DMS53 treated with DMSO at 0.1 percent for 48 hours (cell line): ENCODE data around the gene SEMA4G.
"Not testable (repeated sequence)": the region's sequence is repeated elsewhere in the genome, so short reads cannot be mapped to it uniquely, and the experiment has no call there.

Experiments used
- DNase-seq: peaks from one replicate; lab custom pipeline; 2025; ENCODE audit not compliant: unreplicated experiment; lab: John Stamatoyannopoulos, UW

Gene SEMA4G

GRCh38 chr10:100970914-100971811 is 1.9 kb downstream of the SEMA4G start:
- DNase-seq = peak; percentile 53

GRCh38 chr10:100972115-100972903 is 3.0 kb downstream of the SEMA4G start:
- no peak for DNase-seq

- DNase-seq = no peak
These were observed 3.7 kb downstream of the SEMA4G start for GRCh38 chr10:100972904-100973535.

GRCh38 chr10:100975397-100975796 is 6.1 kb downstream of the SEMA4G start:
- DNase-seq = not testable (repeated sequence)

- no peak for DNase-seq
These were observed 7.6 kb downstream of the SEMA4G start for GRCh38 chr10:100976906-100977305.

- no peak for DNase-seq
These were observed 8.1 kb downstream of the SEMA4G start for GRCh38 chr10:100977436-100977835.

- DNase-seq = no peak
These were observed 9.0 kb downstream of the SEMA4G start for GRCh38 chr10:100978121-100978900.

GRCh38 chr10:100978901-100979195 is 9.5 kb downstream of the SEMA4G start:
- DNase-seq = no peak

- no peak for DNase-seq
These were observed 10.5 kb downstream of the SEMA4G start for GRCh38 chr10:100979791-100980272.

GRCh38 chr10:100980311-100980710 is 11.0 kb downstream of the SEMA4G start:
- no peak for DNase-seq

- no peak for DNase-seq
These were observed 11.4 kb downstream of the SEMA4G start for GRCh38 chr10:100980711-100981110.

- DNase-seq = no peak
These were observed 12.0 kb downstream of the SEMA4G start for GRCh38 chr10:100981178-100981772.

GRCh38 chr10:100982916-100983830 is 13.9 kb downstream of the SEMA4G start:
- no peak for DNase-seq

- no peak for DNase-seq
These were observed 14.8 kb downstream of the SEMA4G start for GRCh38 chr10:100983868-100984671.

GRCh38 chr10:100984672-100985177 is 15.4 kb downstream of the SEMA4G start:
- no peak for DNase-seq

- DNase-seq = no peak
These were observed 16.0 kb downstream of the SEMA4G start for GRCh38 chr10:100985336-100985735.

- no peak for DNase-seq
These were observed 17.3 kb downstream of the SEMA4G start for GRCh38 chr10:100986623-100986951.

GRCh38 chr10:100986952-100987684 is 17.8 kb downstream of the SEMA4G start, which contains the start of the genes MRPL43 and TWNK:
TSS of gene MRPL43 (minus strand) at chr10:100987497. CDS start at chr10:100987443, 54 bp downstream.
TSS of gene TWNK (plus strand) at chr10:100987543. CDS start at chr10:100988211, 668 bp downstream.
- peak; percentile 65 for DNase-seq
